Measurements from ENCODE around the gene CFAP119. TPM values are rescaled to one million over a fixed set of nuclear protein-coding genes. Genes with fewer than 3 reads are reported as not detected.

The CFAP119 gene
- total RNA-seq, 1 experiment from 2014 or later, result 13.8 TPM

GRCh38 chr16:30766206-30766932 is 4.5 kb upstream of the CFAP119 start:
- Mint-ChIP-seq H3K36me3 (ENCODE audit: insufficient read depth, unreplicated experiment) (peaks cover 77% of the 10 kb centered on the region), H3K9me3 (ENCODE audit: low read depth, unreplicated experiment) (no peaks in the 10 kb centered on the region), H3K27ac (ENCODE audit: unreplicated experiment) (no peak overlapping the region), H3K4me1 (ENCODE audit: low read depth, unreplicated experiment) (peaks cover 15% of the 10 kb centered on the region), H3K27me3 (ENCODE audit: unreplicated experiment) (no peaks in the 10 kb centered on the region), H3K4me3 (ENCODE audit: low read depth, unreplicated experiment) (no peak overlapping the region)
- intact Hi-C loops (cut with micrococcal nuclease; ENCODE audit: unreplicated experiment), result no loop called here
- BruUV-seq (replicated peaks), result no TSS peak
- TF ChIP-seq CTCF (IDR thresholded peaks at IDR 0.05; ENCODE audit: unreplicated experiment), result no peak
- CTCF ChIA-PET, result no interaction called here
- DNase-seq, result no peak

GRCh38 chr16:30764816-30765465 is 3.1 kb upstream of the CFAP119 start:
- CTCF ChIA-PET, result interaction anchor here (0.6 kb wide), 1 partner anchor 34 kb away, joined by 5 read pairs; no protein-coding TSS in a partner anchor
- H3K9me3 Mint-ChIP-seq (ENCODE audit: low read depth, unreplicated experiment), result no peaks in the 10 kb centered on the region
- TF ChIP-seq CTCF (IDR thresholded peaks at IDR 0.05; ENCODE audit: unreplicated experiment), result no peak
- H3K4me1 Mint-ChIP-seq (ENCODE audit: low read depth, unreplicated experiment), result peaks cover 24% of the 10 kb centered on the region
- no TSS peak for BruUV-seq (replicated peaks)
- no peak for DNase-seq
- no peak overlapping the region for H3K27ac Mint-ChIP-seq (ENCODE audit: unreplicated experiment)
- no peaks in the 10 kb centered on the region for H3K27me3 Mint-ChIP-seq (ENCODE audit: unreplicated experiment)
- H3K4me3 Mint-ChIP-seq (ENCODE audit: low read depth, unreplicated experiment), result no peak overlapping the region
- intact Hi-C loops (cut with micrococcal nuclease; ENCODE audit: unreplicated experiment), result loop anchor here (5.0 kb wide), 1 partner anchor 157 kb away; the partner anchor contains the start of gene FBXL19
- H3K36me3 Mint-ChIP-seq (ENCODE audit: insufficient read depth, unreplicated experiment), result peaks cover 84% of the 10 kb centered on the region

- no peak overlapping the region for H3K4me3 Mint-ChIP-seq (ENCODE audit: low read depth, unreplicated experiment)
- no peaks in the 10 kb centered on the region for H3K9me3 Mint-ChIP-seq (ENCODE audit: low read depth, unreplicated experiment)
- no peaks in the 10 kb centered on the region for H3K27me3 Mint-ChIP-seq (ENCODE audit: unreplicated experiment)
- intact Hi-C loops (cut with micrococcal nuclease; ENCODE audit: unreplicated experiment), result loop anchor here (5.0 kb wide), 1 partner anchor 158 kb away; the partner anchor contains the start of gene FBXL19
- BruUV-seq (replicated peaks), result no TSS peak
- no peak for DNase-seq
- H3K27ac Mint-ChIP-seq (ENCODE audit: unreplicated experiment), result no peak overlapping the region
- no peak for TF ChIP-seq CTCF (IDR thresholded peaks at IDR 0.05; ENCODE audit: unreplicated experiment)
- CTCF ChIA-PET, result no interaction called here
- H3K36me3 Mint-ChIP-seq (ENCODE audit: insufficient read depth, unreplicated experiment), result peaks cover 80% of the 10 kb centered on the region
- peaks cover 24% of the 10 kb centered on the region for H3K4me1 Mint-ChIP-seq (ENCODE audit: low read depth, unreplicated experiment)
These were observed 2.2 kb upstream of the CFAP119 start for GRCh38 chr16:30764086-30764485.

DNA sequence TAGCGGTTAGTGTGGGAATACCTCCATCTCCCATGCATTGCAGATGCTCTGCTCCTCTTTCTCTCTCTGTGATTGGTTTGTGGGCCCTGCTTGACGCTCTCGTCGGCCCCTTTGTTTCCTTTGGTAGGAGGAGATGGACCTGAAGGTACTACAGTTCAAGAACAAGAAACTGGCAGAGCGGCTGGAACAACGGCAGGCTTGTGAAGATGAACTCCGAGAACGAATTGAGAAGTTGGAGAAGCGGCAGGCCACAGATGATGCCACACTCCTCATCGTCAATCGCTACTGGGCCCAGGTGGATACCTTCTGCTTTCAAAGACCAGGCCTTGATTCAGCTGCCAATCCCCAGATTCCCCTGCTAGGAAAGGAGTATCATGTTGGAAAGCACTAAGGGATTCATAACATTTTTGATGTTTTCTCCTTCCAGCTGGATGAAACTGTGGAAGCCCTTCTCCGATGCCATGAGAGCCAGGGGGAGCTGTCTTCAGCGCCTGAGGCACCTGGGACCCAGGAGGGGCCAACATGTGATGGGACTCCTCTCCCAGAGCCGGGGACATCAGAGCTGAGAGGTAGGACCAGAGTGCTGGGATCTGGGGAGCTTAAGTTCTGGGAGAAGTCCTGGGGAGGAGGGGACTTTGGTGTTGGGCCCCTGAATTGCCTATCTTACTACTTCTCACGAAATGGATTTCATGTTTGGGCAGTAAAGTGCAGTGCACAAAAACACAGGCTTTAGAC is 1.3 kb upstream of the CFAP119 start:
- no peak for DNase-seq
- no peak for TF ChIP-seq CTCF (IDR thresholded peaks at IDR 0.05; ENCODE audit: unreplicated experiment)
- Mint-ChIP-seq H3K9me3 (ENCODE audit: low read depth, unreplicated experiment) (no peaks in the 10 kb centered on the region), H3K4me1 (ENCODE audit: low read depth, unreplicated experiment) (peaks cover 24% of the 10 kb centered on the region), H3K27ac (ENCODE audit: unreplicated experiment) (peak overlapping the region; percentile 94), H3K4me3 (ENCODE audit: low read depth, unreplicated experiment) (peak overlapping the region; percentile 96), H3K36me3 (ENCODE audit: insufficient read depth, unreplicated experiment) (peaks cover 75% of the 10 kb centered on the region), H3K27me3 (ENCODE audit: unreplicated experiment) (no peaks in the 10 kb centered on the region)
- BruUV-seq (replicated peaks), result no TSS peak
- CTCF ChIA-PET, result no interaction called here
- intact Hi-C loops (cut with micrococcal nuclease; ENCODE audit: unreplicated experiment), result loop anchor here (5.0 kb wide), 1 partner anchor 159 kb away; the partner anchor contains the start of gene FBXL19
